Astrocyte (in vitro differentiated cells and primary cell): ENCODE measurements around the gene ADAP1.

Experiments
- CTCF ChIP-seq: IDR thresholded peaks from 2 replicates; pipeline ENCODE4 v1.5.1; 2011; ENCODE audit warnings: low read depth, mild to moderate bottlenecking, inconsistent platforms, low read length, moderate library complexity; ENCODE audit not compliant: insufficient read depth
- EZH2 ChIP-seq: IDR thresholded peaks from 2 replicates; pipeline ENCODE4 v1.6.1; 2012; ENCODE audit warnings: mild to moderate bottlenecking, low read length, inconsistent platforms; ENCODE audit not compliant: insufficient read depth

GRCh38 chr7:990933-991728, 36.7 kb upstream of the ADAP1 start:
- TF ChIP-seq CTCF (no peak), EZH2 (no peak)
